Endothelial cell (in vitro differentiated cells): ENCODE data around the gene PARVG. TPM values are rescaled to one million over a fixed set of nuclear protein-coding genes. Genes with fewer than 3 reads are reported as not detected.

Experiments
- DNase-seq: peaks from one replicate; pipeline ENCODE4 v3.0.0; 2021; ENCODE audit warnings: low spot score
- H3K27ac Mint-ChIP-seq: one replicate; pipeline ENCODE4 v1.8.0; 2021; ENCODE audit warnings: mixed read lengths, inconsistent platforms; ENCODE audit not compliant: unreplicated experiment
- H3K27me3 Mint-ChIP-seq: one replicate; pipeline ENCODE4 v1.8.0; 2021; ENCODE audit warnings: mild to moderate bottlenecking, moderate library complexity, mixed read lengths, inconsistent platforms; ENCODE audit not compliant: unreplicated experiment
- H3K36me3 Mint-ChIP-seq: one replicate; pipeline ENCODE4 v1.8.0; 2021; ENCODE audit warnings: mild to moderate bottlenecking, low read depth, mixed read lengths, inconsistent platforms; ENCODE audit not compliant: unreplicated experiment
- H3K4me1 Mint-ChIP-seq: one replicate; pipeline ENCODE4 v1.8.0; 2021; ENCODE audit warnings: mild to moderate bottlenecking, mixed read lengths, inconsistent platforms; ENCODE audit not compliant: unreplicated experiment
- H3K4me3 Mint-ChIP-seq: one replicate; pipeline ENCODE4 v1.8.0; 2021; ENCODE audit warnings: mild to moderate bottlenecking, mixed read lengths, inconsistent platforms; ENCODE audit not compliant: unreplicated experiment
- H3K9me3 Mint-ChIP-seq: one replicate; pipeline ENCODE4 v1.8.0; 2021; ENCODE audit warnings: mixed read lengths, inconsistent platforms; ENCODE audit not compliant: unreplicated experiment
- CTCF ChIP-seq: fragments of 200-600 bp; sonication (generic); IDR thresholded peaks from one replicate; pipeline ENCODE4 v1.5.0; 2021; ENCODE audit warnings: antibody characterized with exemption; ENCODE audit not compliant: unreplicated experiment
- total RNA-seq: library from RNA; stranded (reverse); fragmentation: NEBNext Ultra II Directional; extraction: Animal tissue kit (Norgen Biotek cat#: 25700); gene quantifications from one replicate; pipeline ENCODE4 v1.2.1, GENCODE V29; 2021; ENCODE audit not compliant: unreplicated experiment

Gene PARVG
- total RNA-seq, 1 donor from 2014 or later = 0.90 TPM

GRCh38 chr22:44159221-44159620 is 21.5 kb upstream of the PARVG start:
- H3K4me3 Mint-ChIP-seq = no peak overlapping the region
- peaks cover 4% of the 10 kb centered on the region for H3K27me3 Mint-ChIP-seq
- peaks cover 16% of the 10 kb centered on the region for H3K4me1 Mint-ChIP-seq
- H3K27ac Mint-ChIP-seq = no peak overlapping the region
- peaks cover 19% of the 10 kb centered on the region for H3K36me3 Mint-ChIP-seq
- TF ChIP-seq CTCF = no peak
- no peak for DNase-seq
- H3K9me3 Mint-ChIP-seq = no peaks in the 10 kb centered on the region

- H3K4me1 Mint-ChIP-seq = peaks cover 19% of the 10 kb centered on the region
- no peaks in the 10 kb centered on the region for H3K9me3 Mint-ChIP-seq
- peaks cover 4% of the 10 kb centered on the region for H3K27me3 Mint-ChIP-seq
- no peak overlapping the region for H3K27ac Mint-ChIP-seq
- H3K36me3 Mint-ChIP-seq = peaks cover 19% of the 10 kb centered on the region
- no peak for DNase-seq
- TF ChIP-seq CTCF = no peak
- no peak overlapping the region for H3K4me3 Mint-ChIP-seq
Measured at GRCh38 chr22:44159811-44160210, 20.9 kb upstream of the PARVG start.

GRCh38 chr22:44160421-44160820 is 20.3 kb upstream of the PARVG start:
- H3K36me3 Mint-ChIP-seq = peaks cover 19% of the 10 kb centered on the region
- no peak overlapping the region for H3K4me3 Mint-ChIP-seq

GRCh38 chr22:44161673-44162072 is 19.1 kb upstream of the PARVG start:
- no peak for DNase-seq
- H3K27me3 Mint-ChIP-seq = peaks cover 4% of the 10 kb centered on the region
- H3K36me3 Mint-ChIP-seq = peaks cover 17% of the 10 kb centered on the region
- TF ChIP-seq CTCF = no peak
- no peaks in the 10 kb centered on the region for H3K9me3 Mint-ChIP-seq
- no peak overlapping the region for H3K4me3 Mint-ChIP-seq
- peaks cover 20% of the 10 kb centered on the region for H3K4me1 Mint-ChIP-seq
- H3K27ac Mint-ChIP-seq = no peak overlapping the region

More at GRCh38 chr22:44160421-44160820, 20.3 kb upstream of the PARVG start:
- Mint-ChIP-seq H3K27ac (no peak overlapping the region), H3K27me3 (peaks cover 4% of the 10 kb centered on the region), H3K9me3 (no peaks in the 10 kb centered on the region), H3K4me1 (peaks cover 20% of the 10 kb centered on the region)
- DNase-seq = no peak
- TF ChIP-seq CTCF = no peak

GRCh38 chr22:44162960-44163359 is 17.8 kb upstream of the PARVG start:
- Mint-ChIP-seq H3K4me1 (peaks cover 20% of the 10 kb centered on the region), H3K27me3 (peaks cover 4% of the 10 kb centered on the region), H3K9me3 (no peaks in the 10 kb centered on the region), H3K4me3 (no peak overlapping the region), H3K27ac (no peak overlapping the region), H3K36me3 (peaks cover 12% of the 10 kb centered on the region)
- TF ChIP-seq CTCF = no peak
- DNase-seq = no peak
